Mesenchymal stem cell (in vitro differentiated cells and primary cell): ENCODE data around the gene CAPZA2.

ENCODE experiments used
- DNase-seq: peaks from one replicate; pipeline ENCODE4 v3.0.0-alpha.2; 2013
- H2AFZ ChIP-seq: one replicate; pipeline ENCODE4 v1.6.1; 2013; ENCODE audit warnings: low read depth, mild to moderate bottlenecking, control low read depth, inconsistent platforms, low read length, moderate library complexity
- H2AK5ac ChIP-seq: 2 replicates; pipeline ENCODE4 v1.6.1; 2013; ENCODE audit warnings: low read length, moderate library complexity, mild to moderate bottlenecking, inconsistent platforms; ENCODE audit not compliant: severe bottlenecking
- H2BK120ac ChIP-seq: one replicate; pipeline ENCODE4 v1.6.1; 2013; ENCODE audit warnings: low read depth, mild to moderate bottlenecking, inconsistent platforms, low read length, moderate library complexity
- H2BK12ac ChIP-seq, 2 experiments: one replicate each; pipeline ENCODE4 v1.6.1; 2013; ENCODE audit warnings: inconsistent platforms in 2 of 2, low read length in 2 of 2, mild to moderate bottlenecking in 2 of 2, moderate library complexity in 2 of 2, control low read depth in 1 of 2
- H2BK15ac ChIP-seq: one replicate; pipeline ENCODE4 v1.6.1; 2013; ENCODE audit warnings: mild to moderate bottlenecking, low read depth, inconsistent platforms; ENCODE audit not compliant: poor library complexity, severe bottlenecking
- H2BK5ac ChIP-seq: 2 replicates; pipeline ENCODE4 v1.6.1; 2013; ENCODE audit warnings: low read depth, mild to moderate bottlenecking, low read length, control low read depth, inconsistent platforms; ENCODE audit not compliant: poor library complexity, severe bottlenecking
- H3K14ac ChIP-seq, 2 experiments: one replicate each; pipeline ENCODE4 v1.6.1; 2013; ENCODE audit warnings: inconsistent platforms in 2 of 2, low read length in 2 of 2, control low read depth in 1 of 2, mild to moderate bottlenecking in 1 of 2, moderate library complexity in 1 of 2
- H3K18ac ChIP-seq, 2 experiments: one replicate each; pipeline ENCODE4 v1.6.1; 2013; ENCODE audit warnings: inconsistent platforms in 2 of 2, low read length in 2 of 2, control low read depth in 1 of 2, low read depth in 1 of 2, mild to moderate bottlenecking in 1 of 2
- H3K23ac ChIP-seq, 2 experiments: one replicate each; pipeline ENCODE4 v1.6.1; 2013; ENCODE audit warnings: inconsistent platforms in 2 of 2, low read length in 2 of 2, mild to moderate bottlenecking in 2 of 2, moderate library complexity in 2 of 2, control low read depth in 1 of 2
- H3K27ac ChIP-seq: 2 replicates; pipeline ENCODE4 v1.5.1; 2013; ENCODE audit warnings: mild to moderate bottlenecking, moderate library complexity, low read length, control low read depth, inconsistent platforms; ENCODE audit not compliant: poor library complexity, severe bottlenecking
- H3K27me3 ChIP-seq, 2 experiments: 2 replicates each; pipeline versions ENCODE4 v1.6.1 to v1.7.0; 2013; ENCODE audit warnings: low read length in 2 of 2, mild to moderate bottlenecking in 2 of 2, moderate library complexity in 2 of 2, control low read depth in 1 of 2, inconsistent platforms in 1 of 2; ENCODE audit not compliant: control insufficient read depth in 1 of 2, insufficient read depth in 1 of 2
- H3K36me3 ChIP-seq, 2 experiments: 2 replicates each; pipeline versions ENCODE4 v1.6.1 to v1.7.0; 2013; ENCODE audit warnings: low read length in 2 of 2, control low read depth in 1 of 2, inconsistent platforms in 1 of 2, low read depth in 1 of 2, mild to moderate bottlenecking in 1 of 2; ENCODE audit not compliant: insufficient read depth in 2 of 2, control insufficient read depth in 1 of 2
- H3K4ac ChIP-seq, 2 experiments: one replicate each; pipeline ENCODE4 v1.6.1; 2013; ENCODE audit warnings: inconsistent platforms in 2 of 2, low read length in 2 of 2, mild to moderate bottlenecking in 2 of 2, moderate library complexity in 2 of 2, control low read depth in 1 of 2, low read depth in 1 of 2
- H3K4me1 ChIP-seq: 2 replicates; pipeline ENCODE4 v1.6.1; 2013; ENCODE audit warnings: low read depth, low read length, control low read depth; ENCODE audit not compliant: control insufficient read depth, insufficient read depth
- H3K4me2 ChIP-seq: 2 replicates; pipeline ENCODE4 v1.6.1; 2013; ENCODE audit warnings: low read length, mild to moderate bottlenecking, inconsistent platforms; ENCODE audit not compliant: poor library complexity, severe bottlenecking
- H3K4me3 ChIP-seq, 2 experiments: 2 replicates each; pipeline versions ENCODE4 v1.5.1 to v1.7.0; 2013; ENCODE audit warnings: low read length in 2 of 2, mild to moderate bottlenecking in 2 of 2, control low read depth in 1 of 2, low read depth in 1 of 2; ENCODE audit not compliant: insufficient read depth in 1 of 2
- H3K79me1 ChIP-seq: replicated peaks from 2 replicates; pipeline ENCODE4 v1.6.1; 2013; ENCODE audit warnings: mild to moderate bottlenecking, control low read depth, low read length, inconsistent platforms; ENCODE audit not compliant: poor library complexity, severe bottlenecking
- H3K9ac ChIP-seq: 2 replicates; pipeline ENCODE4 v1.7.0; 2013; ENCODE audit warnings: mild to moderate bottlenecking, low read length, moderate library complexity
- H3K9me3 ChIP-seq: 2 replicates; pipeline ENCODE4 v1.7.0; 2013; ENCODE audit warnings: mild to moderate bottlenecking, low read length; ENCODE audit not compliant: control insufficient read depth
- H4K8ac ChIP-seq: one replicate; pipeline ENCODE4 v1.6.1; 2013; ENCODE audit warnings: inconsistent platforms, mild to moderate bottlenecking, low read length, moderate library complexity
- H4K91ac ChIP-seq: one replicate; pipeline ENCODE4 v1.6.1; 2013; ENCODE audit warnings: mild to moderate bottlenecking, low read length, inconsistent platforms
- WGBS: methylation state at CpG from one replicate; pipeline ENCODE4 v1.1.7; 2013; ENCODE audit warnings: mixed read lengths; 5-methylcytosine and 5-hydroxymethylcytosine counted together

Gene CAPZA2

DNA sequence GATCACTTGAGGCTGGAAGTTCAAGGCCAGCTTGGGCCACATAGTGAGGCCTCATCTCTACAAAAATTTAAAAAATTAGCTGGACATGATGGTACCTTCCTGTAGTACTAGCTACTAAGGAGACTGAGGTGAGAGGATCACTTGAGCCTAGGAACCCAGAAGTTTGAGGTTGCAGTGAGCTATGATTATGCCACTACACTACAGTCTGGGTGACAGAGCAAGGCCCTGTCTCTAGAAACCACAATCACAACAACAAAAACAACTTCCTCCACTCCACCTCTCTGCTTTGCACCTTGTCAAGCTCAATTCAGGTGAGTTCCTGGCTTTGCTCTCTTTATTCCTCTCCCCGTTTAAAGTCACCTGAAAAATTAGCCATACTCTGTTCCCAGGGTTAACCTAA, 8.3 kb upstream of the CAPZA2 start:
- H3K23ac ChIP-seq: no peak overlapping the region
- H3K18ac ChIP-seq: no peak overlapping the region
- no peak overlapping the region for H2BK15ac ChIP-seq
- H3K4me3 ChIP-seq: no peak overlapping the region
- WGBS: 100% methylated on average over 1 of the region's 1 CpG
- no peak overlapping the region for H2BK120ac ChIP-seq
- DNase-seq: no peak
- no peak overlapping the region for H3K27ac ChIP-seq
- no peak overlapping the region for H3K14ac ChIP-seq
- H3K4me2 ChIP-seq: no peak overlapping the region
- H2AK5ac ChIP-seq: no peak overlapping the region
- H3K79me1 ChIP-seq: no peaks in the 10 kb centered on the region
- no peaks in the 10 kb centered on the region for H3K36me3 ChIP-seq
- H3K27me3 ChIP-seq: no peaks in the 10 kb centered on the region
- H4K91ac ChIP-seq: no peak overlapping the region
- no peak overlapping the region for H2AFZ ChIP-seq
- H3K4ac ChIP-seq: no peak overlapping the region
- no peak overlapping the region for H4K8ac ChIP-seq
- H3K9ac ChIP-seq: no peak overlapping the region
- no peak overlapping the region for H2BK12ac ChIP-seq
- no peak overlapping the region for H2BK5ac ChIP-seq
- H3K4me1 ChIP-seq: no peaks in the 10 kb centered on the region
- no peaks in the 10 kb centered on the region for H3K9me3 ChIP-seq

DNA sequence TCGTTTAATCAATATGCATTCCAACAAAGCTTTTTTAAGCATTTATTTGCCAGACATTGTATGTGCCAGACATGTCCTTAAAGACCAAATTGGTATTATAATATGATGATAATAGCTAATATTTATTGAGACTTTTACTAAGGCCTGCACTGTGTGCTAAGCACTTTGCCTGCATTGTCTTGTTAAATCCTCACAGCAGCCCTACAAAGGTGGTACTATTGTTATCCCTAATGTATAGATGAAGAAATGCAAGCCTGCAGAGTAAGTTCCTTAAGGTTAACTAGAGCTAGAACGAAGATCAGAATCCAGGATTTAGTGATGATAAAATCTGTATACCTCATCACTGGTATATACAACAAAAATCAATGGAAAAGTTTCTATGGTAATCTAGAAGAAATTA, 5.3 kb upstream of the CAPZA2 start:
- Histone ChIP-seq H2BK120ac (no peak overlapping the region), H2BK5ac (no peak overlapping the region), H3K36me3 (no peaks in the 10 kb centered on the region), H2BK15ac (no peak overlapping the region), H3K18ac (no peak overlapping the region), H2AK5ac (no peak overlapping the region), H2AFZ (no peak overlapping the region), H3K9me3 (no peaks in the 10 kb centered on the region), H3K4me1 (no peaks in the 10 kb centered on the region), H3K27me3 (no peaks in the 10 kb centered on the region), H2BK12ac (no peak overlapping the region), H4K91ac (no peak overlapping the region), H3K79me1 (no peaks in the 10 kb centered on the region), H3K27ac (no peak overlapping the region), H4K8ac (no peak overlapping the region), H3K4ac (no peak overlapping the region), H3K9ac (no peak overlapping the region), H3K14ac (no peak overlapping the region), H3K4me3 (no peak overlapping the region), H3K4me2 (no peak overlapping the region), H3K23ac (no peak overlapping the region)
- 100% methylated on average over 1 of the region's 2 CpGs for WGBS
- DNase-seq: no peak

DNA sequence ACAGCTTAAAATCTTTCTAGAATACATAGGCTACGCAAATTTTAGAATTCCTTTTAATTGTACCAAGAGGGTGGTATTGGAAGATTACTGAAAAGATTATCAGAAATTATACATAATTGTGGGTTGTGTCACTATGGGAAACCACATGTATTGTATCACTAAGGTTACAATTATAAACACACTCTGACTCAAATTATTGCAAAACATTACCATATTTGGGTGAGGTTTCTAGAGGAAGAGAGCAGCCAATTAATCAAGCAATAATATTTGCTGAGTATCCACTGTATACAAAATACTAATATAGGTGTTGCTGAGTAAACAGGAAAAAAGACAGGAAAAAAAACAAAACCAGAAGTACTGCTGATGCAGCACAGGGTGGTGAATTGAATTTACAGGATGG, 3.1 kb upstream of the CAPZA2 start:
- Histone ChIP-seq H2BK15ac (no peak overlapping the region), H3K4me2 (no peak overlapping the region), H3K4me1 (no peaks in the 10 kb centered on the region), H4K91ac (no peak overlapping the region), H3K18ac (no peak overlapping the region), H3K27ac (no peak overlapping the region), H3K9me3 (no peaks in the 10 kb centered on the region), H4K8ac (no peak overlapping the region), H3K4ac (no peak overlapping the region), H2AFZ (no peak overlapping the region), H3K9ac (peak overlapping the region; percentile 77), H3K4me3 (no peak overlapping the region), H2BK12ac (no peak overlapping the region), H2AK5ac (no peak overlapping the region), H3K23ac (no peak overlapping the region), H3K36me3 (no peaks in the 10 kb centered on the region), H3K14ac (no peak overlapping the region), H2BK120ac (no peak overlapping the region), H3K79me1 (no peaks in the 10 kb centered on the region), H2BK5ac (no peak overlapping the region), H3K27me3 (no peaks in the 10 kb centered on the region)
- WGBS: no CpG with 5 or more reads among the region's 1 CpG
- peak; percentile 91 for DNase-seq

DNA sequence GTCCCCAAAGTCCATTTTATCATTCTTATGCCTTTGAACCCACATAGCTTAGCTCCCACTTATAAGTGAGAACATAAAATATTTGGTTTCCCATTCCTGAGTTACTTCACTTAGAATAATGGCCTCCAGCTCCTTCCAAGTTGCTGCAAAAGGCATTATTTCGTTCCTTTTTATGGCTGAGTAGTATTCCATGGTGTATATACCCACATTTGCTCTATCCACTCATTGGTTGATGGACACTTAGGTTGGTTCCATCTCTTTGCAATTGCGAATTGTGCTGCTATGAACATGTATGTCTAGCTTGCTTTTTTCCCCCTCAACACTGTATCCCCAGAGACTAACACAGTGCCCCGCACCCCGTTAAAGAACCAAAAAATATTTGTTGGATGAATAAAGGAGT, 670 bp upstream of the CAPZA2 start:
- Histone ChIP-seq H2BK120ac (no peak overlapping the region), H3K79me1 (no peaks in the 10 kb centered on the region), H3K23ac (no peak overlapping the region), H3K4me3 (peak overlapping the region in 1 of 2 experiments; percentile 95), H2AFZ (no peak overlapping the region), H3K36me3 (no peaks in the 10 kb centered on the region), H3K4me2 (peak overlapping the region; percentile 53), H2BK15ac (no peak overlapping the region), H3K4me1 (peaks cover 5% of the 10 kb centered on the region), H4K8ac (no peak overlapping the region), H2AK5ac (no peak overlapping the region), H3K27me3 (no peaks in the 10 kb centered on the region), H3K9ac (peak overlapping the region; percentile 100), H2BK12ac (no peak overlapping the region), H3K4ac (no peak overlapping the region), H3K27ac (no peak overlapping the region), H3K14ac (no peak overlapping the region), H3K9me3 (no peaks in the 10 kb centered on the region), H3K18ac (no peak overlapping the region), H2BK5ac (no peak overlapping the region), H4K91ac (no peak overlapping the region)
- no CpG with 5 or more reads among the region's 4 CpGs for WGBS
- no peak for DNase-seq
